Measurements from ENCODE around the gene SRP72. TPM values are rescaled to one million over a fixed set of nuclear protein-coding genes. Genes with fewer than 3 reads are reported as not detected.

SRP72 gene
- polyA plus RNA-seq, 1 donor (not counting 4 experiments of a cell fraction or from before 2014, with no cell fraction given), result 126 TPM

DNA sequence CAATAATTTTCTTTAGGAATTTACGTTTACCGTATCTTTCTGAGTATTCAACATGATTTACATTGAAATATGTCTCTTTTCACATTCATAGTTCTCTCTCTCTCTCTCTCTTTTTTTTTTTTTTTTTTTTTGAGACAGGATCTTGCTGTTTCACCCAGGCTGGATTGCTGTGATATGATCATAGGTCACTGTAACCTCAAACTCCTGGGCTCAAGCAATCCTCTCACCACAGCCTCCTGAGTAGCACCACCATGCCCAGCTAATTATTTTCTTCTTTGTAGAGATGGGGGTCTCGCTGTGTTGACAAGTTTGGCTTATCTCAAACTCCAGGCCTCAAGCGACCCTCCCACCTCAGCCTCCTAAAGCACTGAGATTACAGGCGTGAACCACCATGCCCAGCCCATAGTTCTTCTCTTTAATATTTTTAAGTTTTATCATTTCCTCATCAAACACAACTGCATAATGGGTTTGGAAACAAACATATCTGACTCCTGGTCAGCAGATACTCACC lies 9.8 kb downstream of the SRP72 start:
- TF ChIP-seq EZH2 (IDR thresholded peaks at IDR 0.05; ENCODE audit: low read length), result no peak
- TF ChIP-seq, protein P1, sequence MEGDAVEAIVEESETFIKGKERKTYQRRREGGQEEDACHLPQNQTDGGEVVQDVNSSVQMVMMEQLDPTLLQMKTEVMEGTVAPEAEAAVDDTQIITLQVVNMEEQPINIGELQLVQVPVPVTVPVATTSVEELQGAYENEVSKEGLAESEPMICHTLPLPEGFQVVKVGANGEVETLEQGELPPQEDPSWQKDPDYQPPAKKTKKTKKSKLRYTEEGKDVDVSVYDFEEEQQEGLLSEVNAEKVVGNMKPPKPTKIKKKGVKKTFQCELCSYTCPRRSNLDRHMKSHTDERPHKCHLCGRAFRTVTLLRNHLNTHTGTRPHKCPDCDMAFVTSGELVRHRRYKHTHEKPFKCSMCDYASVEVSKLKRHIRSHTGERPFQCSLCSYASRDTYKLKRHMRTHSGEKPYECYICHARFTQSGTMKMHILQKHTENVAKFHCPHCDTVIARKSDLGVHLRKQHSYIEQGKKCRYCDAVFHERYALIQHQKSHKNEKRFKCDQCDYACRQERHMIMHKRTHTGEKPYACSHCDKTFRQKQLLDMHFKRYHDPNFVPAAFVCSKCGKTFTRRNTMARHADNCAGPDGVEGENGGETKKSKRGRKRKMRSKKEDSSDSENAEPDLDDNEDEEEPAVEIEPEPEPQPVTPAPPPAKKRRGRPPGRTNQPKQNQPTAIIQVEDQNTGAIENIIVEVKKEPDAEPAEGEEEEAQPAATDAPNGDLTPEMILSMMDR (optimal IDR thresholded peaks at IDR 0.05 in 1 of 3, IDR thresholded peaks at IDR 0.05 in 1 of 3, conservative IDR thresholded peaks at IDR 0.05 in 1 of 3; ENCODE audit: extremely low read depth in 1 of 3, insufficient read depth in 2 of 3, low read length in 3 of 3), result no peak
- Histone ChIP-seq H3K4me3 (ENCODE audit: control insufficient read depth in 2 of 3, extremely low read depth in 1 of 3, insufficient read depth in 2 of 3, low read depth in 1 of 3, low read length in 3 of 3) (no peak overlapping the region), H3K27me3 (ENCODE audit: control insufficient read depth, extremely low read depth, insufficient read depth, low read length) (no peaks in the 10 kb centered on the region), H3K27ac (ENCODE audit: control insufficient read depth, insufficient read depth, low read length) (no peak overlapping the region), H3K79me2 (ENCODE audit: control insufficient read depth, insufficient read depth, low read length) (no peaks in the 10 kb centered on the region), H2AFZ (ENCODE audit: control insufficient read depth, low read length) (no peak overlapping the region), H3K9me3 (ENCODE audit: control insufficient read depth, low read depth, low read length) (no peaks in the 10 kb centered on the region), H3K9ac (ENCODE audit: control insufficient read depth, extremely low read depth, insufficient read depth, low read length) (no peak overlapping the region), H4K20me1 (ENCODE audit: control insufficient read depth, extremely low read depth, insufficient read depth, low read length) (peaks cover 3% of the 10 kb centered on the region), H3K9me1 (ENCODE audit: control insufficient read depth, extremely low read depth, insufficient read depth, low read length) (no peaks in the 10 kb centered on the region), H3K4me2 (ENCODE audit: control insufficient read depth, extremely low read depth, insufficient read depth, low read depth, low read length) (no peak overlapping the region), H3K4me1 (ENCODE audit: control insufficient read depth, extremely low read depth, insufficient read depth, low read length) (no peaks in the 10 kb centered on the region), H3K36me3 (ENCODE audit: control insufficient read depth in 2 of 2, extremely low read depth in 1 of 2, insufficient read depth in 2 of 2, low read length in 2 of 2) (peaks cover 15 to 45% of the 10 kb centered on the region in 2 experiments)
- DNase-seq (ENCODE audit: low read depth, low spot score), result no peak
- FAIRE-seq, result no peak
- dilution Hi-C loops (cut with MboI; ENCODE audit: extremely low pct_ligation_motif_present, low sequenced_read_pairs), result no loop called here

DNA sequence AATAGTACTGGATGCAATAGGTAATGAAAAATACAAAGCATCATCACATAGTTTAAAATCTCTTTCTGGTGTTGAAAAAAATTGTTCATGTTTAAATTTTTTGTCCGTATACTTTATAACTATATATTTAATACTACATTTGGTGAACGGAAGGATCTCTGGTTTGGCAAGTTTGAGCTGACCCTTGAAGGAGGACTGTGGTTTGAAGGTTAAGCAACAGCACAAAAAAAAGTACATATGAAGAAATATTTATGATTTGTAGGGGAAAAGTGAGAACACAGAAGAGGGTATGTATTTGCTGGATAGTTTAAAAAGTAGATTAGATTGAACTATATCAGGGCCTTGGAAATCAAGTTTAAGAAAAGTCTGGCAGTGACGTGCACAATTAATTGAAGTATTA lies 13.3 kb downstream of the SRP72 start:
- H3K4me3 ChIP-seq (ENCODE audit: control insufficient read depth in 2 of 3, extremely low read depth in 1 of 3, insufficient read depth in 2 of 3, low read depth in 1 of 3, low read length in 3 of 3), result no peak overlapping the region
- H3K36me3 ChIP-seq (ENCODE audit: control insufficient read depth in 2 of 2, extremely low read depth in 1 of 2, insufficient read depth in 2 of 2, low read length in 2 of 2), result peaks cover 6 to 30% of the 10 kb centered on the region in 2 experiments
- H3K27me3 ChIP-seq (ENCODE audit: control insufficient read depth, extremely low read depth, insufficient read depth, low read length), result no peaks in the 10 kb centered on the region
- H4K20me1 ChIP-seq (ENCODE audit: control insufficient read depth, extremely low read depth, insufficient read depth, low read length), result peaks cover under 1% of the 10 kb centered on the region
- no peak overlapping the region for H2AFZ ChIP-seq (ENCODE audit: control insufficient read depth, low read length)
- no peak overlapping the region for H3K27ac ChIP-seq (ENCODE audit: control insufficient read depth, insufficient read depth, low read length)
- no peak for DNase-seq (ENCODE audit: low read depth, low spot score)
- dilution Hi-C loops (cut with MboI; ENCODE audit: extremely low pct_ligation_motif_present, low sequenced_read_pairs), result no loop called here
- no peak for FAIRE-seq
- H3K9me1 ChIP-seq (ENCODE audit: control insufficient read depth, extremely low read depth, insufficient read depth, low read length), result no peaks in the 10 kb centered on the region
- TF ChIP-seq, protein P1 (optimal IDR thresholded peaks at IDR 0.05 in 1 of 3, IDR thresholded peaks at IDR 0.05 in 1 of 3, conservative IDR thresholded peaks at IDR 0.05 in 1 of 3; ENCODE audit: extremely low read depth in 1 of 3, insufficient read depth in 2 of 3, low read length in 3 of 3), result no peak
- no peak for TF ChIP-seq EZH2 (IDR thresholded peaks at IDR 0.05; ENCODE audit: low read length)
- no peaks in the 10 kb centered on the region for H3K4me1 ChIP-seq (ENCODE audit: control insufficient read depth, extremely low read depth, insufficient read depth, low read length)
- no peak overlapping the region for H3K4me2 ChIP-seq (ENCODE audit: control insufficient read depth, extremely low read depth, insufficient read depth, low read depth, low read length)
- no peak overlapping the region for H3K9ac ChIP-seq (ENCODE audit: control insufficient read depth, extremely low read depth, insufficient read depth, low read length)
- H3K79me2 ChIP-seq (ENCODE audit: control insufficient read depth, insufficient read depth, low read length), result no peaks in the 10 kb centered on the region
- no peaks in the 10 kb centered on the region for H3K9me3 ChIP-seq (ENCODE audit: control insufficient read depth, low read depth, low read length)

Data from keratinocyte (primary cell).